BJ (cell line): Measurements from ENCODE around the gene PALLD. TPM values are rescaled to one million over a fixed set of nuclear protein-coding genes. Genes with fewer than 3 reads are reported as not detected.
"Not testable (repeated sequence)": the region's sequence is repeated elsewhere in the genome, so short reads cannot be mapped to it uniquely, and the experiment has no call there.

Experiments used
- CTCF ChIA-PET: fragments of 350-600 bp; formaldehyde crosslinking; extraction: SDS; loops from one replicate; lab custom pipeline; 2021; ENCODE audit warnings: antibody characterized with exemption, inconsistent platforms; lab: Yijun Ruan, JAX
- POLR2A ChIA-PET: fragments of 300-600 bp; sonication (Branson Sonifier 250); formaldehyde crosslinking; extraction: SDS; loops from one replicate; lab custom pipeline; 2021; ENCODE audit warnings: antibody characterized with exemption; lab: Charles Lee
- DNase-seq: peaks from one replicate; pipeline ENCODE4 v3.0.0-alpha.2; 2011; ENCODE audit warnings: low read depth
- H3K27me3 ChIP-seq: 2 replicates; pipeline ENCODE4 v1.6.0; 2011; ENCODE audit warnings: low read length; ENCODE audit not compliant: control insufficient read depth, insufficient read depth
- H3K36me3 ChIP-seq: 2 replicates; pipeline ENCODE4 v1.5.1; 2011; ENCODE audit warnings: low read length; ENCODE audit not compliant: control insufficient read depth, insufficient read depth
- H3K4me3 ChIP-seq: 2 replicates; pipeline ENCODE4 v1.5.1; 2011; ENCODE audit warnings: low read depth, mild to moderate bottlenecking, control low read depth, low read length
- CTCF ChIP-seq: IDR thresholded peaks from 2 replicates; pipeline ENCODE4 v1.5.1; 2011; ENCODE audit warnings: low read depth, mild to moderate bottlenecking, control low read depth, inconsistent platforms, low read length, moderate library complexity; ENCODE audit not compliant: insufficient read depth
- polyA plus RNA-seq: library from polyadenylated mRNA; depleted of rRNA; stranded (reverse); fragments of >200 nt; gene quantifications from 2 replicates; pipeline ENCODE4 v1.2.3, GENCODE V29; 2011

The PALLD gene
- polyA plus RNA-seq, 1 experiment = 30.3 TPM

- peaks cover 11% of the 10 kb centered on the region for H3K36me3 ChIP-seq
- no peak overlapping the region for H3K4me3 ChIP-seq
- ChIA-PET POLR2A (no interaction called here), CTCF (interaction anchor here (1.0 to 1.3 kb wide), 3 partner anchors 9 to 563 kb away, joined by 3 to 6 read pairs (median 4); no protein-coding TSS in a partner anchor)
- TF ChIP-seq CTCF = no peak
- no peaks in the 10 kb centered on the region for H3K27me3 ChIP-seq
- no peak for DNase-seq
Measured at GRCh38 chr4:168930413-168931196, 433.8 kb downstream of the PALLD start.

DNA sequence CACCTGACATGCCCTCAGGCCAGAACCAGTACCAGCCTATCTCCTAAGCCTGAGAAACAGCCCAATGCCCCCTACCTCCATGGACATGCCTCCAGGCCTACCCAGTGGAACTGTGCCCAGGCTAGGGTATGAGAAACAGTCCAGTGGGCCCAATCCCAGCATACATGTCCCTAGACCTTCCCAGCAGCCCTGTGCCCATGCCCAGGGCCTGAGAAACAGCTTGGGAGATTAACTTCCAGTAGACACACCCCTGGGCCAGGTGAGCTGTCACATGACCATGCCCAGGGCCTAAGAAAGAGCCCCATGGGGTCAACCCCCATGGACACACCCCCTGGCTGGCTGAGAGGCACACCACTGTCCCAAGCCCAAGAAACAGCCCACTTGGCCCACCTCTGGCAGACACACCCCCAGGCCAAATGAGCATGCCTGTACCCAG, 434.4 kb downstream of the PALLD start:
- Histone ChIP-seq H3K27me3 (no peaks in the 10 kb centered on the region), H3K36me3 (peaks cover 9% of the 10 kb centered on the region), H3K4me3 (no peak overlapping the region)
- DNase-seq = no peak
- no peak for TF ChIP-seq CTCF
- POLR2A ChIA-PET = no interaction called here
- CTCF ChIA-PET = interaction anchor here (1.1 to 1.3 kb wide), 2 partner anchors 9 to 12 kb away, joined by 3 to 4 read pairs; no protein-coding TSS in a partner anchor

DNA sequence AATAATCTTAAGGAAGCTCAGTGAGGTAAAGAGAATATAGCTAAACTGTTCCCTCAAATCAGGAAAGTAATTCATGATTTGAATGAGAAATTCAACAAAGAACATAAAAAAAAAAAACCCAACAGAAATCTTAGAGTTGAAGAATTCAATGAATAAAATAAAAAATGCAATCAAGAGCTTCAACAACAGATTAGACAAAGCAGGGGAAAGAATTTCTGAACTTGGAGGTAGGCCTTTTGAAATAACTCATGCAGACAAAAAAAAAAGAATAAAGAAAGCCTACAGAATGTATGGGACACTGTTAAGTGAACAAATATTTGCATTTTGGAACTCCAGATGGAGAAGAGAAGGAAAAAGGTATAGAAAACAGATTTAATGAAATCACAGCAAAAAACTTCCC, 435.3 kb downstream of the PALLD start:
- no peak for TF ChIP-seq CTCF
- Histone ChIP-seq H3K27me3 (no peaks in the 10 kb centered on the region), H3K4me3 (no peak overlapping the region), H3K36me3 (peaks cover 7% of the 10 kb centered on the region)
- DNase-seq = no peak
- ChIA-PET POLR2A (interaction anchor here (0.6 kb wide), 2 partner anchors 352 to 976 kb away, joined by 6 to 8 read pairs; no protein-coding TSS in a partner anchor), CTCF (no interaction called here)

GRCh38 chr4:168933423-168933822, 436.6 kb downstream of the PALLD start:
- no peak for DNase-seq
- CTCF ChIA-PET = no interaction called here

GRCh38 chr4:168937473-168937872, 440.6 kb downstream of the PALLD start:
- H3K27me3 ChIP-seq, DNase-seq, POLR2A ChIA-PET, H3K4me3 ChIP-seq, H3K36me3 ChIP-seq: not testable (repeated sequence)
- CTCF ChIA-PET = interaction anchor here (0.7 to 1.2 kb wide), 2 partner anchors 12 to 619 kb away, joined by 3 to 4 read pairs; partner anchors contain the start of gene DDX60

More at GRCh38 chr4:168933423-168933822, 436.6 kb downstream of the PALLD start:
- H3K27me3 ChIP-seq = no peaks in the 10 kb centered on the region
- POLR2A ChIA-PET = no interaction called here
- no peak overlapping the region for H3K4me3 ChIP-seq
- no peak for TF ChIP-seq CTCF
- H3K36me3 ChIP-seq = peaks cover 5% of the 10 kb centered on the region
